ENCODE measurements around the gene ATXN2. TPM values are rescaled to one million over a fixed set of nuclear protein-coding genes. Genes with fewer than 3 reads are reported as not detected.

ATXN2 gene
- polyA plus RNA-seq, 4 donors, result 46.7 to 99.7 (median 77.6) TPM

- no peak for DNase-seq (ENCODE audit: low read depth in 4 of 4, low spot score in 2 of 4)
Observed at GRCh38 chr12:111427417-111428074, 171.6 kb downstream of the ATXN2 start.

- DNase-seq (ENCODE audit: low read depth in 4 of 4, low spot score in 2 of 4), result no peak
Observed at GRCh38 chr12:111426344-111427185, 172.6 kb downstream of the ATXN2 start.

DNA sequence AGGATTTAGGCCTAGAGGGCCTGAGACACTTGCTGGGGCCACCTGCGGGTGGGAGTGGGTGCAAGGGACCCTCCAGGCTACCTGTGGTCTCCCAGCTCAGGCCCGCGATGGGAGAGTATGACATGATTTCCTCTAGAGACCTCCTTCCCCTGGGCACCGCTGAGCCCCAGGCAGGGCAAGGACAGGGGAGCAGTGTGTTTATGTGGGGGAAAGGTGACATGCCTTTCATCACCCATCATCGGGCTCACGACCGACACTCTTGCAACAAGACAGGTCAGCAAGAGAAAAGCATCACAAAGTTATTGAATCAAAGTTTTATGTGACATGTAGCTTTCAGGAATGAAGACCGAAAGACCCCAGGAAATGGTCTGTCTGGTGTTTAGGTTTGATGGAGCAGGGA is 173.5 kb downstream of the ATXN2 start:
- no peak for DNase-seq (ENCODE audit: low read depth in 4 of 4, low spot score in 2 of 4)

DNA sequence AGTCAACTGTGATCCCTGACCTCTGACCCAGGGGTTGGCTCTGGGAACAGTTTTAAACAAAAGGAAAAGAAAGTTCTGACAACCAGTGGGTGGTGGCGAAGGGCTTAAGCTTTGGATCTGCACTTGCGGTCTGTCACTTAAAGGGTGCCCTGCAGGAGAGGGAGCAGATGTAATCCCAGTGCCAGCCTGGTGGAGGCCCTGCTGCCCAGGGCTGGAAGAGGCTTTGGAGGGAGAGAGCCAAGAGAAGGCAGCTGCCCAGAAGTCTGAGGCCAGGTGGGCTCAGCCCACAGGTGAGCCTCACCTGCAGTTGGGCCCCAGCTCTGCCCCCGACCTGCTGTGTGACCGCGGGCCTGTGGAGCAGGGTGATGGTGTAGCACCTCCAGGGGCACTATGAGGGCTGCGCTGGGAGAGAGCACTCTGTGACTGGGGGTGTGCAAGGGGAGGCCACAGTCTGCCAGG is 174.3 kb downstream of the ATXN2 start:
- DNase-seq (ENCODE audit: low read depth in 4 of 4, low spot score in 2 of 4), result no peak

DNA sequence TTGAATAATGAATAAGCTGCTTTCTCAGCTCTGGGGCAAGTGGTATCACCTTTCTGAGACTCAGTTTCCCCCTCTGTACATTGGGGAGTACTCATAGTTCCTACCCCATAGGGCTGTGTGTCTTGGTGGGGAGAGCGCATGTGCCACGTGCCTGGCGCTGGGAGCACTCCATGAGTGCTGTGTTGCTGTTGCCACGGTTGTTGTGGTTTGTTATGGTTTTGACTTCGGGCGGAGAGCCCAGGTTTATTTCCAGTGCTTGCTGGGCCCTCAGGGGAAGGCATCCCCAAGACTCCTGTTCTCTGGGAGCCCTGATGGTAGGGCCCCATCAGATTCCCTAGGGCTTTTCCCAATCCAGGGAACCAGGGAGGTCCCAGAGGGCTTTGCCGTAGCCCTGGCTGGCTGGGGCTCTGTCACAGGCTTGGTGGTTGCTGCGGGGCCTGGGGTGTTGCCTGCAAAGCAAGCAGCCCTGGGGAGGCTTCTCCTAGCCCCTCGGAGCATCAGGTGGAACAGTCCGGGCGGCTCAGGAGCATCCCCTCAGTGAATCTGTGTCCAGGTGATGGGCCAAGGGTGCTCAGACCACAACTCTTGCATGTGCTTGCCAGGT is 174.8 kb downstream of the ATXN2 start:
- DNase-seq (ENCODE audit: low read depth in 4 of 4, low spot score in 2 of 4), result no peak

DNA sequence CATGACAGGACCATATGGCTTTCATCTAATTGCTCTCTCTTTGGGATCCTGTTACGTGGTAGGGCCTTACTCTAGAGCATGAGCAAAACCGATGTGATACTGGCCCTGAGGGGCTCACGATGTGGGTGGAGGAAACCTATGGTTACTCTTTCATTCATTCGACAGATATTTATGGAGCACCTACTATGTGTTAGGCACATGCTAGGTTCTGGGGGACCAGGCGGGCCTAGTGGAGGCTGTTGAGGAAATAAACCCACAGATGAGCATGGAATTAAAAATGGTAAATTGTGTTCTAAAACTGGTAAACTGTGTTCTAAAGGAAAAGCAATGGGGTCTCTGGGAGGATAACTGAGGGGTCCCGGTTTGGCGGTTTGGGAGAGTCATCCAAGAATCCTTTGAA is 178.6 kb downstream of the ATXN2 start:
- DNase-seq (ENCODE audit: low read depth in 4 of 4, low spot score in 2 of 4), result no peak

- DNase-seq (ENCODE audit: low read depth in 4 of 4, low spot score in 2 of 4), result no peak
Observed at GRCh38 chr12:111419784-111420183, 179.3 kb downstream of the ATXN2 start.

GRCh38 chr12:111418594-111418880 is 180.6 kb downstream of the ATXN2 start:
- no peak for DNase-seq (ENCODE audit: low read depth in 4 of 4, low spot score in 2 of 4)

DNA sequence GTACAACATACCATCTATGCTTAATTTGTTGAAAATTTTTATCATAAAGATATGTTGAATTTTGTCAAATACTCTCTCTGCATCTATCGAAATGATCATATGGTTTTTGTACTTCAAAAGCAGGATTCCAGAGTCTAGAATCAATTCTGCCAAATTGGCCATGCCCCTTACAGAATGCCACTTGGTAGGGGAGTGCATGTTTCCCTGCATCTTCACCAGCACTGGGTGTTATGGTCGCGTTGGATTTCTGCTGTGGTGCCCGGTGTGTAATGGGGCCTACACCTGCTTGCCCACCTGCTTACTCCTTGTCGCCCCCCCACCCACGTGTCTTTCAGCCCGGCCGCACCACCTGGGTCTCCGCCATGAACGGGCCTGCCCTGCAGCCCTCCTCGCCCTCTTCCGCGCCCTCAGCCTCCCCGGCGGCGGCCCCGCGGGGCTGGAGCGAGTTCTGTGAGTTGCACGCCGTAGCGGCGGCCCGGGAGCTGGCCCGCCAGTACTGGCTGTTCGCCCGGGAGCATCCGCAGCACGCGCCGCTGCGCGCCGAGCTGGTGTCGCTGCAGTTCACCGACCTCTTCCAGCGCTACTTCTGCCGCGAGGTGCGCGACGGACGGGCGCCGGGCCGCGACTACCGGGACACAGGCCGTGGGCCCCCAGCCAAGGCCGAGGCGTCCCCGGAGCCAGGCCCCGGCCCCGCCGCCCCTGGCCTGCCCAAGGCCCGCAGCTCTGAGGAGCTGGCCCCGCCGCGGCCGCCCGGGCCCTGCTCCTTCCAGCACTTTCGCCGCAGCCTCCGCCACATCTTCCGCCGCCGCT is 181.1 kb downstream of the ATXN2 start:
- DNase-seq (ENCODE audit: low read depth in 4 of 4, low spot score in 2 of 4), result no peak

DNA sequence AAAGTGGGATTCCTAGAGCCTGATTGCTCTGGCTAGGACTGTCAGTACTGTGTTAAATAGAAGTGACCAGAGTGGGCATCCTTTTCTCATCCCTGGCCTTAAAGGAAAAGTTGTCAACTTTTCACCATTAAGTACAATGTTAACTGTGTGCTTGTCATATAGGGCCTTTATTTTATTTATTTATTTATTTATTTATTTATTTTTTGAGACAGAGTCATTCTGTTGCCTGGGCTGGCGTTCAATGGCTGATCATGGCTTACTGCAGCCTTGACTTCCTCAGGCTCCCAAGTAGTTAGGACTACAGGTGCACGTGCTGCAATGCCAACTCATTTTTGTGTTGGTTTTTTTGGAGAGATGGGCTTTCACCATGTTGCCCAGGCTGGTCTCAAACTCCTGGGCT is 181.8 kb downstream of the ATXN2 start:
- DNase-seq (ENCODE audit: low read depth in 4 of 4, low spot score in 2 of 4), result no peak

- no peak for DNase-seq (ENCODE audit: low read depth in 4 of 4, low spot score in 2 of 4)
Observed at GRCh38 chr12:111414711-111415252, 184.3 kb downstream of the ATXN2 start.

DNA sequence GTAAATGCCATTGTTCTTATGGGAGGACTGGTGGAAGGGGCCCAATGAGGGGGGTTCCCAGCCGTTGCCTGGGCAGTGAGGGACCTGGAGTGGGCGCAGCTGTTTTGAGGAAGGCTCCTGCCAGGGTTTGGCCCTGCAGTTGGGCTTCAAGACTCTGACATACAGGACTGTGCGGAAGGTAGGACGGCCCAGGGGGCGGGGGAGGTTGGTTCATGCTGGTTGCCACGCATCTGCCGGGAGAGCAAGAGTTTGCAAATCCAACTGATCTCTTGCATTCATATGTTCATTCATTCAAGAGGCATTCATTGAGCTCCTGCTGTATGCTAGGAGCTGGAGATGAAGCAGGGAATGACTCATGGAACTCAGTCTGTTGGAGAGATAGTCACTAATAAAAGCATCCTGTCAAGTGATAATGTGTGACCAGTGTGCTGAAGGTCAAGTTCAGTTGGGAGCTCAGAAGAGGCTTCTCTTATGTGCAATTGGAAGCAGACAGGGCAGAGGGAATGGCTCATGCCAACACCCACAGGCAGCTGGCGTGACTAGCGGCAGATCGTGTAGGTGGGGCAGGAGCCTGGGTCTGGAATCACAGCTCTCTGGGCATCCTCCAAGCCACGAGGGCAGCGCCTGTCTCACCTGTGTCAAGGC is 185.6 kb downstream of the ATXN2 start:
- DNase-seq (ENCODE audit: low read depth in 4 of 4, low spot score in 2 of 4), result no peak

GRCh38 chr12:111412830-111413441 is 186.2 kb downstream of the ATXN2 start:
- DNase-seq (ENCODE audit: low read depth in 4 of 4, low spot score in 2 of 4), result no peak

- DNase-seq (ENCODE audit: low read depth in 4 of 4, low spot score in 2 of 4), result no peak
Observed at GRCh38 chr12:111412007-111412829, 186.9 kb downstream of the ATXN2 start.

GRCh38 chr12:111411185-111411764 is 187.8 kb downstream of the ATXN2 start:
- no peak for DNase-seq (ENCODE audit: low read depth in 4 of 4, low spot score in 2 of 4)

- DNase-seq (ENCODE audit: low read depth in 4 of 4, low spot score in 2 of 4), result no peak
Observed at GRCh38 chr12:111410431-111411184, 188.5 kb downstream of the ATXN2 start.

DNA sequence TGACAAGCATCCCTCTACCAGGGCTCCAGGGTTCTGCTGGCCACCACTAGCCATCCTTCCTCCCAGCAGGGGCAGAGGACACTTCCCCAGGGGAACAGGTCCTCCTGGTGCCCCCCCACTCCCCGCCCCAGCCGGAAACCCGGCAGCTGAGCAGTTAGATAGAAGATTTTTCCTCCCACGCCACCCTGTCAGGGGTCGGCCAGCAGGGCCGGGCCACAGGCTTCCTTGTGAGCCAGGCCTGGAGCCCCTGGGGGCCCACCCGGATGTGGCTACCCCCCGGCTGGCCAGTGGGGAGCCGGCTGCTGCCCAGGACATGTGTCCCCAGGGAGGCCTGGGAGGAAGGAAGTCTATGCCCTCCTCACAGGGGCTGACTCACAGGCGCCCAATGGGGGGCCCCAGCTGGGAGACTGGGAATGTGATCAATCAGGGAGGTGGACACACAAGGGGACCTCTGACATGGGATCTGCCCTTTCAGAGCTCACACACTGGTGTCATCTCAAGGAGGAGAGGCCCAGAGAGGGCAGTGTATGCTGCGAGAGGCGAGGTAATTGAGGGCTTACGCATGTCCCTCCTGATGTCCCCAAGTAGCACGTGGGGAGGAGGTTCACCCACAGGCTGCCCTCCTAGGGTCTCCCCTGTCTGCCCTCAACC is 189.2 kb downstream of the ATXN2 start:
- no peak for DNase-seq (ENCODE audit: low read depth in 4 of 4, low spot score in 2 of 4)
